Neural progenitor cell (in vitro differentiated cells): Measurements from ENCODE around the gene GAB2. TPM values are rescaled to one million over a fixed set of nuclear protein-coding genes. Genes with fewer than 3 reads are reported as not detected.

Experiments used
- DNase-seq: peaks from one replicate; pipeline ENCODE4 v3.0.0-alpha.2; 2016; ENCODE audit warnings: low spot score
- H2AFZ ChIP-seq: fragments of 200-600 bp; sonication (generic); replicated peaks from 2 replicates; pipeline ENCODE4 v1.6.1; 2016; ENCODE audit warnings: antibody characterized with exemption
- H3F3A ChIP-seq: fragments of 200-600 bp; sonication (generic); 2 replicates; pipeline ENCODE4 v1.6.1; 2016; ENCODE audit warnings: antibody characterized with exemption, low read depth
- H3K27ac ChIP-seq: fragments of 200-600 bp; sonication (generic); 2 replicates; pipeline ENCODE4 v1.5.1; 2016; ENCODE audit warnings: mild to moderate bottlenecking
- H3K27me3 ChIP-seq: fragments of 200-600 bp; sonication (generic); 2 replicates; pipeline ENCODE4 v1.6.1; 2016; ENCODE audit warnings: mild to moderate bottlenecking, moderate library complexity
- H3K36me3 ChIP-seq: fragments of 200-600 bp; sonication (generic); 2 replicates; pipeline ENCODE4 v1.5.1; 2016
- H3K4me1 ChIP-seq: fragments of 200-600 bp; sonication (generic); 2 replicates; pipeline ENCODE4 v1.6.1; 2016; ENCODE audit warnings: mixed run types
- H3K4me2 ChIP-seq: fragments of 200-600 bp; sonication (generic); 2 replicates; pipeline ENCODE4 v1.6.1; 2016
- H3K4me3 ChIP-seq: fragments of 200-600 bp; sonication (generic); 2 replicates; pipeline ENCODE4 v1.5.1; 2016
- H3K79me2 ChIP-seq: fragments of 200-600 bp; sonication (generic); 2 replicates; pipeline ENCODE4 v1.6.1; 2016; ENCODE audit warnings: low read depth
- H3K9ac ChIP-seq: fragments of 200-600 bp; sonication (generic); 2 replicates; pipeline ENCODE4 v1.6.1; 2016
- H3K9me3 ChIP-seq: fragments of 200-600 bp; sonication (generic); 2 replicates; pipeline ENCODE4 v1.5.1; 2016; ENCODE audit warnings: low read depth
- H4K20me1 ChIP-seq: fragments of 200-600 bp; sonication (generic); 2 replicates; pipeline ENCODE4 v1.6.1; 2016; ENCODE audit warnings: low read depth
- H3K27ac Mint-ChIP-seq: 3 replicates; pipeline ENCODE4 v1.8.0; 2021; ENCODE audit warnings: mixed read lengths
- H3K27me3 Mint-ChIP-seq: 2 replicates; pipeline ENCODE4 v1.8.0; 2022; ENCODE audit warnings: low read depth, mild to moderate bottlenecking, inconsistent platforms, moderate library complexity, mixed read lengths; ENCODE audit not compliant: insufficient read depth
- H3K36me3 Mint-ChIP-seq: 3 replicates; pipeline ENCODE4 v1.8.0; 2021; ENCODE audit warnings: mixed read lengths
- H3K4me1 Mint-ChIP-seq: 3 replicates; pipeline ENCODE4 v1.8.0; 2021; ENCODE audit warnings: mixed read lengths
- H3K4me3 Mint-ChIP-seq: 3 replicates; pipeline ENCODE4 v1.8.0; 2021; ENCODE audit warnings: mild to moderate bottlenecking, moderate library complexity, mixed read lengths
- H3K9me3 Mint-ChIP-seq: 3 replicates; pipeline ENCODE4 v1.8.0; 2020; ENCODE audit warnings: mixed read lengths
- EZH2 ChIP-seq: fragments of 200-600 bp; sonication (generic); IDR thresholded peaks from 2 replicates; pipeline ENCODE4 v1.6.1; 2017; ENCODE audit warnings: antibody characterized with exemption, mild to moderate bottlenecking, moderate library complexity
- EZH2phosphoT487 ChIP-seq: fragments of 200-600 bp; sonication (generic); IDR thresholded peaks from 2 replicates; pipeline ENCODE4 v1.6.1; 2017; ENCODE audit warnings: antibody characterized with exemption
- total RNA-seq: library from RNA; depleted of rRNA; stranded (reverse); fragments of >200 nt; gene quantifications from 2 replicates; pipeline ENCODE4 v1.2.3, GENCODE V29; 2015; ENCODE audit warnings: low replicate concordance
- TF ChIP-seq, protein P1 (sequence below): fragments of 200-600 bp; sonication (generic); IDR thresholded peaks from 2 replicates; pipeline ENCODE4 v1.5.1; 2017; ENCODE audit warnings: antibody characterized with exemption, mild to moderate bottlenecking

The GAB2 gene
- total RNA-seq, 1 donor from 2014 or later: 11.1 TPM

DNA sequence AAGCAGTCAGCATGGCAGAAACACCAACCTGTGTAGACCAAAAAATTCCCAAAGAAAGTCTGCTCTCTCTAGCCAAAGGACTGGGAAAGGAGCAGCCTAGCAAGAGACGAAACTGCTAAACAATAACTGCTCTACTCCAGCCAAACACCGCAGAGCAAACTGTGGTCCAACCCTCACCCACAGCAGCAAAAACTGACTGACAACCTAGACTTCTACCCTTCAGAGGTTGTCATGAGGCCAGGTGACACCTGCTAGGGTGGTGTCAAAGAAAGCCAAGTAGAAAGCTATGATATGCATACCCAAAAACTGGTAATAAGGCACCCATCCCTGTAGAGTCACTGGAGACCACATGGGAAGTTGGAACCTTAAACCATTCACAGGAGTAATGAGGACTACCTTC is 11.8 kb downstream of the GAB2 start:
- Mint-ChIP-seq H3K27ac (no peak overlapping the region), H3K9me3 (peaks cover 33% of the 10 kb centered on the region), H3K27me3 (no peaks in the 10 kb centered on the region), H3K36me3 (peaks cover 14% of the 10 kb centered on the region), H3K4me3 (no peak overlapping the region), H3K4me1 (peaks cover 4% of the 10 kb centered on the region)
- peaks cover 10% of the 10 kb centered on the region for H3K36me3 ChIP-seq
- no peak overlapping the region for H3K4me3 ChIP-seq
- no peak overlapping the region for H2AFZ ChIP-seq
- H3F3A ChIP-seq: no peaks in the 10 kb centered on the region
- H3K79me2 ChIP-seq: peaks cover 77% of the 10 kb centered on the region
- peaks cover 5% of the 10 kb centered on the region for H3K4me1 ChIP-seq
- H3K9ac ChIP-seq: no peak overlapping the region
- H3K27me3 ChIP-seq: no peaks in the 10 kb centered on the region
- H4K20me1 ChIP-seq: peaks cover 10% of the 10 kb centered on the region
- TF ChIP-seq EZH2phosphoT487 (no peak), EZH2 (no peak)
- TF ChIP-seq, protein P1, sequence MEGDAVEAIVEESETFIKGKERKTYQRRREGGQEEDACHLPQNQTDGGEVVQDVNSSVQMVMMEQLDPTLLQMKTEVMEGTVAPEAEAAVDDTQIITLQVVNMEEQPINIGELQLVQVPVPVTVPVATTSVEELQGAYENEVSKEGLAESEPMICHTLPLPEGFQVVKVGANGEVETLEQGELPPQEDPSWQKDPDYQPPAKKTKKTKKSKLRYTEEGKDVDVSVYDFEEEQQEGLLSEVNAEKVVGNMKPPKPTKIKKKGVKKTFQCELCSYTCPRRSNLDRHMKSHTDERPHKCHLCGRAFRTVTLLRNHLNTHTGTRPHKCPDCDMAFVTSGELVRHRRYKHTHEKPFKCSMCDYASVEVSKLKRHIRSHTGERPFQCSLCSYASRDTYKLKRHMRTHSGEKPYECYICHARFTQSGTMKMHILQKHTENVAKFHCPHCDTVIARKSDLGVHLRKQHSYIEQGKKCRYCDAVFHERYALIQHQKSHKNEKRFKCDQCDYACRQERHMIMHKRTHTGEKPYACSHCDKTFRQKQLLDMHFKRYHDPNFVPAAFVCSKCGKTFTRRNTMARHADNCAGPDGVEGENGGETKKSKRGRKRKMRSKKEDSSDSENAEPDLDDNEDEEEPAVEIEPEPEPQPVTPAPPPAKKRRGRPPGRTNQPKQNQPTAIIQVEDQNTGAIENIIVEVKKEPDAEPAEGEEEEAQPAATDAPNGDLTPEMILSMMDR: no peak
- no peak overlapping the region for H3K4me2 ChIP-seq
- DNase-seq: no peak
- H3K9me3 ChIP-seq: peaks cover 16% of the 10 kb centered on the region
- H3K27ac ChIP-seq: no peak overlapping the region

DNA sequence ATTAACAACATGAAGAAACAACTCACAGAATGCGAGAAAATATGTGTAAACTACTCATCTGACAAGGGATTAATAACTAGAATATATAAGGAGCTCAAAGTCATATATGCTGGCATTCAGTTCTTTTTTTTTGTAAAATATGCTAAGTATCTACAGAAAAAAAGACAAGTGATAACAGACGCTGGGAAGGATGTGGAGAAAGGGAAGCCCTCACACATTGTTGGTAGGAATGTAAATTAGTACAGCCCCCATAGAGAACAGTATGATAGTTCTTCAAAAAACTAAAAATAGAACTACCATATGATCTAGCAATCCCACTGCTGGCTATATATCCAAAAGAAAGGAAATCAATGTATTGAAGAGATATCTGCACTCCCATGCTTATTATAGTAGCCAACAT is 13.8 kb downstream of the GAB2 start:
- H3K79me2 ChIP-seq: peaks cover 69% of the 10 kb centered on the region
- H3K27me3 ChIP-seq: no peaks in the 10 kb centered on the region
- peaks cover 5% of the 10 kb centered on the region for H3F3A ChIP-seq
- H3K9me3 ChIP-seq: no peaks in the 10 kb centered on the region
- Mint-ChIP-seq H3K36me3 (peaks cover 8% of the 10 kb centered on the region), H3K4me1 (peaks cover 16% of the 10 kb centered on the region), H3K27me3 (no peaks in the 10 kb centered on the region), H3K4me3 (no peak overlapping the region), H3K27ac (no peak overlapping the region), H3K9me3 (peaks cover 25% of the 10 kb centered on the region)
- H3K36me3 ChIP-seq: no peaks in the 10 kb centered on the region
- no peak overlapping the region for H2AFZ ChIP-seq
- peaks cover 14% of the 10 kb centered on the region for H3K4me1 ChIP-seq
- no peak overlapping the region for H3K4me2 ChIP-seq
- no peak overlapping the region for H3K4me3 ChIP-seq
- no peak overlapping the region for H3K9ac ChIP-seq
- H3K27ac ChIP-seq: no peak overlapping the region
- H4K20me1 ChIP-seq: peaks cover 20% of the 10 kb centered on the region
- TF ChIP-seq, protein P1: no peak
- TF ChIP-seq EZH2: no peak
- TF ChIP-seq EZH2phosphoT487: no peak
- DNase-seq: no peak

- H3K4me1 ChIP-seq: peaks cover 14% of the 10 kb centered on the region
- H3K4me2 ChIP-seq: no peak overlapping the region
- no peak overlapping the region for H3K9ac ChIP-seq
- H3K27me3 ChIP-seq: no peaks in the 10 kb centered on the region
- H3K4me3 Mint-ChIP-seq: no peak overlapping the region
- H3K4me1 Mint-ChIP-seq: peaks cover 16% of the 10 kb centered on the region
- DNase-seq: no peak
- peaks cover 5% of the 10 kb centered on the region for H3F3A ChIP-seq
- peaks cover 25% of the 10 kb centered on the region for H4K20me1 ChIP-seq
- H3K36me3 ChIP-seq: no peaks in the 10 kb centered on the region
- H3K4me3 ChIP-seq: no peak overlapping the region
- H3K79me2 ChIP-seq: peaks cover 71% of the 10 kb centered on the region
- TF ChIP-seq, protein P1: no peak
- TF ChIP-seq EZH2 (no peak), EZH2phosphoT487 (no peak)
- H3K9me3 ChIP-seq: no peaks in the 10 kb centered on the region
- H3K27ac ChIP-seq: no peak overlapping the region
- H3K36me3 Mint-ChIP-seq: peaks cover 4% of the 10 kb centered on the region
- H3K27me3 Mint-ChIP-seq: no peaks in the 10 kb centered on the region
- H3K9me3 Mint-ChIP-seq: peaks cover 19% of the 10 kb centered on the region
- H3K27ac Mint-ChIP-seq: no peak overlapping the region
- H2AFZ ChIP-seq: no peak overlapping the region
Observed at GRCh38 chr11:78402847-78403246, 14.8 kb downstream of the GAB2 start.
